Renal cortex interstitium (tissue), 11 donors: ENCODE results near the gene PRDX6. TPM values are rescaled to one million over a fixed set of nuclear protein-coding genes. Genes with fewer than 3 reads are reported as not detected.
"Not testable (repeated sequence)": the region's sequence is repeated elsewhere in the genome, so short reads cannot be mapped to it uniquely, and the experiment has no call there.

Experiments
- DNase-seq, 11 donors: peaks; one replicate each; pipeline ENCODE4 v3.0.0-alpha.2; 2013; ENCODE audit warnings: low read depth in 9 of 11, low spot score in 4 of 11; ENCODE audit errors: extremely low read depth in 1 of 11
- polyA plus RNA-seq, 3 donors: library from polyadenylated mRNA; unstranded; fragments of 120-200 nt; gene quantifications; one replicate each; pipeline ENCODE4 v1.2.1, GENCODE V29; 2013; ENCODE audit not compliant: insufficient read length in 3 of 3

PRDX6 gene
- polyA plus RNA-seq, 3 donors, result 330 to 381 (median 332) TPM

DNA sequence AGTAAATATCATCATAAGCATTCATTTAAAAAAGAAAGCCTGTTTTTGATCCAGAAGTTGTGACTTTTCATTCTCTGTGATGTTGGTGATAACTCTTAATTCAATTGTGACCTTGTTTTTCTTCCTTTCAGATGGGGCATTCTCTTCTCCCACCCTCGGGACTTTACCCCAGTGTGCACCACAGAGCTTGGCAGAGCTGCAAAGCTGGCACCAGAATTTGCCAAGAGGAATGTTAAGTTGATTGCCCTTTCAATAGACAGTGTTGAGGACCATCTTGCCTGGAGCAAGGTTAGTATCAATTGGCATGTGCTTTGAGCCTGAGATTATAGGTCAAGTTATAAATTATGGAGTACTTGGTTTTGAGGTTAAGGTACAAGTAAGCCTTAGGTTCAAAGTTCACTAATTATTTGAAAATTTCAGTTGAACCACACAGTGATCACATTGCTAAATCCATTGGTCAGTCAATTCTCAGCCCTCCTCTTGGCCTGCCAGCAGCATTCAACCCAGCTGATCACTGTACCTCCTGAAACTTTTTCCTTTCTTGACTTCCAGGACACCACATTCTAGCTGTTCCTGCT lies 4.1 kb downstream of the PRDX6 start:
- no peak for DNase-seq

DNA sequence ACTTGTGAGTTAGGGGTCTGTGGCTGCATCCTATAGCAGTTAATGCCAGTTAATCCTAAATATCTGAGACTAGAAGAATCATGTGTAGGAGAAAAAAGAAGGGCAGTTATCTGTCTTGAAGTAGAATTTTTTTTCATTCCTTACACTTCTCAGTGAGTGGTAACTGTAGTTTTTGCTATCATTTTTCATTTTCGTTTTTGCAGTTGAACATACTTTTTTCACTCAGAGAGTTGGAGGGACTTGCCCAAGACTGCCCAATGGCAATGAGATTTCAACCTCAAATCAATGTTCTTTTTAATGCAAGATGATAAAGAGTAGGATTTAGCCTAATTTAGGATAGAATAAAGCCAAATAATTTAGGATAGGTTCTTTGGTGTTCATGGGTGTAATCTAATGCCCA lies 5.5 kb downstream of the PRDX6 start:
- DNase-seq, result no peak

DNA sequence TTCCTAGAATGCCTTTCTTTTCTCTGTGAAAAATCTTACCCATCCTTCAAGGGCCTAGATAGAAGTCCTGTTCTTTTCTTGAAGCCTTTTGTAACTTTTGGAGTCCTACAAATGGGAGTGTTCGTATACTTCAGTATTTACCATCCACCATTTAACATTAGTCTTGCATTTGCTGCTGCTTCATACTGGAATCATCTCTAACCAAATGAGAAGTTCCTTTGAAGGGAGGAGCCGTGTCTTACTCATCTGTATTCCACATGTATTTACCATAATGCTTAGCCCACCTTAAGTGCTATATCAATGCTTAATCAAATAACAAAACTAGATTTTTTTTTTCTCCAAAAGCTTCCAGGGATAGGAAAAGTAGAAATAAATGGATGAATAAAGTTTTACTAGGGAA lies 7.1 kb downstream of the PRDX6 start:
- DNase-seq, result no peak

GRCh38 chr1:173485401-173485800 lies 8.3 kb downstream of the PRDX6 start:
- no peak for DNase-seq

- no peak for DNase-seq
These were observed 10.9 kb downstream of the PRDX6 start for GRCh38 chr1:173488001-173488400.

DNA sequence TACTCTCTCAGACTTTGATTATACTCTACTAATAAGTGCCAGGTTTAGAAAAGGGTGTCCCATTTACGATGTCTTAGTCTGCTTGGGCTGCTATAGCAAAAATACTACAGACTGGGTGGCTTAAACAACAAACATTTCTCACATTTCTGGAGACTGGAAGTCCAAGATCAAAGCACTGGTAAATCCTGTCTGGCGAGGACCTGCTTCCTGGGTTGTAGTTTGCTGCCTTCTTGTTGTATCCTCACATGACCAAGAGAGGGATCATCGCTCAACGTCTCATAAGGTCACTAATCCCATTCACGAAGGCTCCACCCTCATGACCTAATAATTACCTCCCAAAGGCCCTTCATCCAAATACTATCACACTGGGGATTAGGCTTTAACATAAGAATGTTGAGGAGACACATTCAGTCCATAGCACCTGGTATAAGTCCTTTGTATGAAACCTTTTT lies 12.0 kb downstream of the PRDX6 start:
- DNase-seq, result no peak

DNA sequence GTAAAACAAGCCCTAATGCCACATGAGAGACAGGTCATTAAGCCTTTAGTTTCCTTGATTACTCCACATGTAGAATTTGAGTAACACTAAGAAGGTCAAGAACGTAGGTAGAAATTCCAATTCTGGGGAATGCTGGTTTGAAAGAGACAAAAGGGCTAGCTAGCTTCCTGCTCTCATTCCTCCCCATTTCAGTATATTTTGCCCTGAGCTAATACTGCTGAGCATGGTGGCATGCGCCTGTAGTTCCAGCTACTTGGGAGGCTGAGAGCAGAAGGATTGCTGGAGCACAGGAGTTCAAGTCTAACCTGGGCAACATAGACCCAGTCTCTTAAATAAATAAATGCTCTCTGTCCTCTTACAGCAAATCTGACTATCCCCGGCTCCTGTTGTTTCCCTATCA lies 12.8 kb downstream of the PRDX6 start:
- no peak for DNase-seq

DNA sequence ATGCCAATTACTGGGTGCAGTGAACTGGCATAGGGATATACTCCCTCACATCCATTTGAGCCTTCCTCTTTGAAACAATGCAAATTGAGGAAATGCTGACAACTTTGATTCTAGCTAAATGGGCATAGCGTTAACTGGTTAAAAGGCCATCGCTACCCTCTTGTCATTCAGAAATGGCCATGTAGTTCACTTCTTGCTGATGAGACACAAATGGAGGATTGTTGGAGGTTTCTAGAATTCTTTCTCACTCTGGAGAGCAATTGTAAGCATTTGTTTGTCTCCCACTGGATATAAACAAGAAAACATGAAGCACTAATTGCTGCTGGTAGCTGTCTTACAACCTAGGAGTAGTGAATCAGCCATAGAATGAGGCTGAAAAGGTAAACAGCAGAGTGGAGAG lies 14.4 kb downstream of the PRDX6 start:
- DNase-seq, result no peak

DNA sequence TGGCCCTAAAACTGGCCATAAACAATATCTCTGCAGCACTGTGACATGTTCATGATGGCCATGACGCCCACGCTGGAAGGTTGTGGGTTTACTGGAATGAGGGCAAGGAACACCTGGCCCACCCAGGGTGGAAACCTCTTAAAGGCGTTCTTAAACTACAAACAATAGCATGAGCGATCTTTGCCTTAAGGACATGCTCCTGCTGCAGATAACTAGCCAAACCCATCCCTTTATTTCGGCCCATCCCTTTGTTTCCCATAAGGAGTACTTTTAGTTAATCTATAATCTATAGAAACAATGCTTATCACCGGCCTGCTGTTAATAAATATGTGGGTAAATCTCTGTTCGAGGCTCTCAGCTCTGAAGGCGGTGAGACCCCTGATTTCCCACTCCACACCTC lies 16.0 kb downstream of the PRDX6 start:
- DNase-seq, result not testable (repeated sequence)

GRCh38 chr1:173495609-173496267 lies 18.6 kb downstream of the PRDX6 start:
- DNase-seq, result no peak

GRCh38 chr1:173496757-173497320 lies 19.7 kb downstream of the PRDX6 start:
- no peak for DNase-seq

DNA sequence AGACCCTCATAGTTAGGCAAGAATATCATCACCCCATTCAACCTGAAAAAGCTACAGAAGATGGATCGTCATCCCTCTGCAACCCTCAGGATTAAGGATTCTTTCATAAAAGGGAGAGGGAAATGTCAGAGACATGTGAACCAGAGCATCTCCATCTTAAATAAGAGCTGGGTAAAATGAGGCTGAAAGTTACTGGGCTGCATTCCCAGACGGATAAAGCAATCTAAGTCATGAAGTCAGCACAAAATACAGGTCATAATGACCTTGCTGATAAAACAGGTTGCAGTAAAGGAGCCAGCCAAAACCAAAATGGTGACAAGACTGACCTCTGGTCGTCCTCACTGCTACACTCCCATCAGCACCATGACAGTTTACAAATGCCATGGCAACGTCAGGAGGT lies 22.6 kb downstream of the PRDX6 start:
- no peak for DNase-seq

- DNase-seq, result no peak
These were observed 25.0 kb downstream of the PRDX6 start for GRCh38 chr1:173502104-173502503.

DNA sequence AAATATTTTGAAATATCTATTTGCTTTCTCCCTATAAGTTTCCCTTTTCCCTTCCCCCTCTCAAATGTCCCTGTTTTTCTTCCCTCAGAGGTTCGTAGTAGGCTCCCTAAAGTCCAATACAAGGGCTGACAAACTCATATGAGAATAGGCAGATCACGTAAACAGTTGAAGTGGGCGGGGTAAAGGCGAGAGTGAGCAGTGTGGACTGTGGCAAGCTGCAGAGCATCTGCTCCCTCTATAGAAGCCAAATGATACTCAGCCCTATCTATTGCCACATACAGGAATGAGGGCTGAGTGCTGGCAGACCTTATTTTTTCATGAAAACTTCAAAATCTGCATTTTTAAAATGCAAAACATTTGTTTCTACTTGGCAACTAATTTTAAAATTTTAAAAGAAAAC lies 26.3 kb downstream of the PRDX6 start:
- no peak for DNase-seq

DNA sequence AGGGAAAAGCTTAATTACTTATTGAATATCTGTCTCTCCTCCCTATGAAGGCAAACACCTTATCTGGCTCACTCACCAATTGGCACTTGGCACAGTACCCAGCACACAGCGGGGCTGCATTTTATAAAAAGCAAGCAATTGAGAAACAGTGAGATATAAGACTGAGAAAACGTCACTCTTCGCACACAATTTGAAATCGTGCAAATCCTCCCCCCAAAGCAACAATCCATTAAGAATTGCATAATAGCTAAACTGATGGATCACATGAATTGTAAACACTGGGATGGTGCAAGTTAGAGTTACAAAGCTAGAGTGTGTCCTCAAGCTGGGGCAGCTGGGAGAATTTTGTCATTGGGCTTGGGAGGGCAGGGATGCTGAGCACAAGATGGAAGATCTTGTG lies 27.1 kb downstream of the PRDX6 start:
- DNase-seq, result no peak

- no peak for DNase-seq
These were observed 28.3 kb downstream of the PRDX6 start for GRCh38 chr1:173505391-173505790.

DNA sequence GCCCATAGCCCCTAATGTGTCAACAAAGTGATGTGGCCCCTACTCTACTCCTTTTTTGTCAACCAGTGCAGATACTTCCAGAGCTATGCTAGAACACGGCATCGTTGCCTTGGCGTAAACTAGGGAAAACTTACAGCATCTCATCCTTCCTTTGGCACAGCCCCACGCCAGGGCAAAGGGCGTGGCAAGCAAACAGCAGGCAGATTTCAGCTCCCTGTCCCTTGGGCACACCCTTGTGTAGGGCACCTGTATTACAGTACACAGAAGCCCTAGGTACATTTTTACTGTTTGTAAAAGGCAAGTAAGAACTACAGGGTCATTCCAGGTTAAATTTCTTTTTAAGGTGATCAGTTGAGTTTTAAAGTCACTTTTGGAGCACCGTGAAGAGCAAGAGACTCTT lies 29.3 kb downstream of the PRDX6 start:
- no peak for DNase-seq

DNA sequence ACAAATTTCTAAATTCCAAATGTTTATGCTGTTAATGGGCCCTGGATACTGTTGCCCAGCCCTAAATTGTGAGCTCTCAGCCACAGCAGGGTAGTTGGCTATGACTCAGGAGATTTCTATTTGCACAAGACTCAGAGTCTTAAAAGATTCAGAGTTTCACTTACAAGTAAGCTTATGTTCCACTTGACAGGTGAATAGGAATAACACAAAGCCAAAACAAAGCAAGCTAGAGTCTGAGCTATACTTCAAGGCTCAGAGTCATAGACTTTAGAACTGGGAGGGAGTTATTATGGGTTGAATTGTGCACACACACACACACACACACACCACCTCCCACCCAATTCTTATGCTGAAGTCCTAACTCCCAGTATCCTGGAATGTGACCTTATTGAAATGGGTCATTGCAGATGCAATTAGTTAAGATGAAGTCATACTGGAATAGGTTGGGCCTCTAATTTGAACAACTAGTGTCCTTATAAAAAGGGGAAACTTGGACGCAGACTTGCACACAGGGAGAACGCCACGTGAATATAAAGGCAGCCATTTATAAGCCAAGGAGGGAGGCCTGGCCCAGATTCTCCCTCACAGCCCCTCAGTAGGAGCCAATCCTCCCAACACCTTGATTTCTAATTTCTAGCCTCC lies 30.2 kb downstream of the PRDX6 start:
- peak; percentile 52 to 94 (median 78) for DNase-seq

GRCh38 chr1:173507847-173508209 lies 30.7 kb downstream of the PRDX6 start:
- DNase-seq, result peak in 1 of 11 donors; percentile 11

DNA sequence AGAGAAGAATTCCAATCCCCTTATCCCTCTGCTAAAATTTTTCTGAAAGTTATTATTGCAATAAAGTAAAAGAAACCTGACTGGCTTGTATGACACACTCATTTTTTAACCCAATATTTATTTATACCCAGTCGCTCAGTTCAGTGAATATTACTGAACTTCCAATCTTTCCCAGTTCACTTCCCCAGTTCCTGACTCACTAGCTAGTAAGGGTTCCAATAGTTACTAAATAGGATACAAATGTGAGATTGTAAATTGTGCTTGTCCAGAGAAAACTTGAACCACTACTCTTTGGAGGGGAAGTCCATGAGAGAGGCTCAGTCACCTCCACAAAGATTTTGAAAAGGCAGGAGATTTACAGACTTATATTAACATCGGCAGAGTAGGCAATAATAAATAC lies 31.4 kb downstream of the PRDX6 start:
- DNase-seq, result no peak
